Suprapubic skin (tissue), 4 donors: Measurements from ENCODE around the gene ZC3H4.

Experiments used
- CTCF ChIP-seq, 2 donors: fragments of 200-600 bp in 1 of 2; fragments of 450-650 bp in 1 of 2; sonication (generic) in 1 of 2; IDR thresholded peaks; one replicate each; pipeline ENCODE4 v1.5.1; 2016 to 2019; ENCODE audit warnings: antibody characterized with exemption in 2 of 2, mild to moderate bottlenecking in 1 of 2, moderate library complexity in 1 of 2
- POLR2A ChIP-seq, 2 donors: fragments of 450-650 bp; IDR thresholded peaks; one replicate each; pipeline ENCODE4 v1.6.1; 2017; ENCODE audit warnings: antibody characterized with exemption in 2 of 2, mild to moderate bottlenecking in 2 of 2, moderate library complexity in 2 of 2
- POLR2AphosphoS5 ChIP-seq, 3 donors: sonication (generic); formaldehyde crosslinking; IDR thresholded peaks; one replicate each; pipeline ENCODE4 v1.6.1; 2017; ENCODE audit warnings: antibody characterized with exemption in 3 of 3

- no peak for TF ChIP-seq POLR2A (IDR thresholded peaks at IDR 0.05)
- TF ChIP-seq CTCF (IDR thresholded peaks at IDR 0.05) = no peak
- no peak for TF ChIP-seq POLR2AphosphoS5 (IDR thresholded peaks at IDR 0.05)
These were observed 48.4 kb upstream of the ZC3H4 start for GRCh38 chr19:47161876-47162489.
